HL-60/S4 treated with phorbol 12-myristate 13-acetate at 8.2 ng/mL for 4 days and 3 days (cell line): Measurements from ENCODE around the gene CDC42EP5.
"Not testable (repeated sequence)": the region's sequence is repeated elsewhere in the genome, so short reads cannot be mapped to it uniquely, and the experiment has no call there.

Experiments used
- in situ Hi-C: fragments of 300-500 bp; cut with MboI; formaldehyde crosslinking; loops from 2 replicates; pipeline ENCODE4 v1.15.0; 2022; ENCODE audit warnings: low sequenced_read_pairs

CDC42EP5 gene

GRCh38 chr19:54492568-54492967 lies 19.5 kb upstream of the CDC42EP5 start:
- in situ Hi-C loops: loop anchor here (25.0 kb wide), 2 partner anchors 170 to 420 kb away; partner anchors contain the start of genes LILRB4 and NCR1

- in situ Hi-C loops: loop anchor here (25.0 kb wide), 2 partner anchors 173 to 423 kb away; partner anchors contain the start of genes LILRB4 and NCR1
These were observed 16.7 kb upstream of the CDC42EP5 start for GRCh38 chr19:54489766-54490165.

DNA sequence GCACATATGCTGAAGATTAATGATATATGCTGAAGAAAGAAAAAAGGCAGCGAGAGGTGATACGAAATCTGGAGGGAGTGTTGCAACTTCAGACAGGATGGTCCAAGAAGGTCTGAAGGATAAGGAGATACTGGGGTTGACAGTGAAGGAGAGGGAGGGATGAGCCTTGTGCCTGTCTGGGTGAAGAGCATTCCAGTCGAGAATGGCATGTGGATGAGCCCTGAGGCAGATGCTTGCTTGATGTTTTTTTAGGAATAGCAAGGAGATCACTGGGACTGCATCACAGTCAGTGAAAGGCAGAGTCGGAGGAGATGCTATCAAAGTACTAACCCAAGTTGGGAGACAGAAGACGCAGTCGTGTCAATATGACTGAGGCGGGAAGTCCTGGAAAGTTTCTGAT lies 16.2 kb upstream of the CDC42EP5 start:
- in situ Hi-C loops: loop anchor here (25.0 kb wide), 2 partner anchors 173 to 423 kb away; partner anchors contain the start of genes LILRB4 and NCR1

- in situ Hi-C loops: loop anchor here (25.0 kb wide), 2 partner anchors 176 to 426 kb away; partner anchors contain the start of genes LILRB4 and NCR1
These were observed 12.8 kb upstream of the CDC42EP5 start for GRCh38 chr19:54485851-54486250.

- in situ Hi-C loops: loop anchor here (25.0 kb wide), 2 partner anchors 178 to 428 kb away; partner anchors contain the start of genes LILRB4 and NCR1
These were observed 11.4 kb upstream of the CDC42EP5 start for GRCh38 chr19:54484451-54484850.

DNA sequence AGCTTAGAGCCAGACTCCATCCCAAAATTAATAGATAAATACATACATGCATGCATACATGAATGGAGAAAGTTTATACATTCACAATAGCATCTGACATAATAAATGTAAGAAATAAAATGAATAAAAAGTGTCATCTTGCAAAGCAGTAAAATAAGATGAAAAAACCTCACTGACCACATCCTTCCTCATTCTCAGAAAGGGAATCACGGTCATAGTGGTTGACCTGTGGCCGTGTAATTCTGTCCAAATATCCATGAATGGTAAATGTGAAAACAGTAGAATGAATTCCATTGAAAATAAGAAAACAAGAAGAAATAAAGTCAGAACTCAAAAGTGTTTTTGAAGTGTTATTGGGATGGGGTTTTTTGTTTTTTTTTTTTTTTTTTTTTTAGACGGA lies 9.8 kb upstream of the CDC42EP5 start:
- in situ Hi-C loops: loop anchor here (25.0 kb wide), 2 partner anchors 179 to 429 kb away; partner anchors contain the start of genes LILRB4 and NCR1

- in situ Hi-C loops: loop anchor here (25.0 kb wide), 2 partner anchors 181 to 431 kb away; partner anchors contain the start of genes LILRB4 and NCR1
These were observed 8.3 kb upstream of the CDC42EP5 start for GRCh38 chr19:54481326-54481930.

GRCh38 chr19:54480051-54480450 lies 7.0 kb upstream of the CDC42EP5 start:
- in situ Hi-C loops: loop anchor here (25.0 kb wide), 2 partner anchors 182 to 432 kb away; partner anchors contain the start of genes LILRB4 and NCR1

- in situ Hi-C loops: loop anchor here (25.0 kb wide), 2 partner anchors 184 to 434 kb away; partner anchors contain the start of genes LILRB4 and NCR1
These were observed 5.7 kb upstream of the CDC42EP5 start for GRCh38 chr19:54478677-54479266.

DNA sequence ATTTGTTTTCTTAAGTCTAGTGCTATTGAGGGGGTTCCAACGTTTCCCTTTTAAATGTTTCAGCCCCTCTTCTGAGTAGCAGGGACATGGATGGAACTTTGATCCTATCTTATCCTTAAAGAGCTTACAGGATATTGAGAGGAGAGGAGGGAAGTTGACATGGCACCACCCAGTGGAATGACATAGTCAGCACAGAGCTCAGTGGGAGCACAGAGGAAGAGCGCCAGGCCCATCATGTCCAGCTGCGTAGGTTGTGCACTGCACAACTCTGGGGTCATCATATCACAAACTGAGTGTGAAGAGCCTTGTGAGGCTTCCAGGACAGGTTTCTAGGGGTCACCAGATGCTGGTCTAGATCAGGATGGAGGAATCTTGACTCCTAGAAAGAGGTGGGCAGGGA lies 4.6 kb upstream of the CDC42EP5 start:
- in situ Hi-C loops: loop anchor here (25.0 kb wide), 2 partner anchors 185 to 435 kb away; partner anchors contain the start of genes LILRB4 and NCR1

- in situ Hi-C loops: loop anchor here (25.0 kb wide), 2 partner anchors 187 to 437 kb away; partner anchors contain the start of genes LILRB4 and NCR1
These were observed 2.6 kb upstream of the CDC42EP5 start for GRCh38 chr19:54475706-54476105.

GRCh38 chr19:54473892-54474372 lies 836 bp upstream of the CDC42EP5 start:
- in situ Hi-C loops: no loop called here

GRCh38 chr19:54470991-54471782 lies 1.9 kb downstream of the CDC42EP5 start:
- in situ Hi-C loops: no loop called here

DNA sequence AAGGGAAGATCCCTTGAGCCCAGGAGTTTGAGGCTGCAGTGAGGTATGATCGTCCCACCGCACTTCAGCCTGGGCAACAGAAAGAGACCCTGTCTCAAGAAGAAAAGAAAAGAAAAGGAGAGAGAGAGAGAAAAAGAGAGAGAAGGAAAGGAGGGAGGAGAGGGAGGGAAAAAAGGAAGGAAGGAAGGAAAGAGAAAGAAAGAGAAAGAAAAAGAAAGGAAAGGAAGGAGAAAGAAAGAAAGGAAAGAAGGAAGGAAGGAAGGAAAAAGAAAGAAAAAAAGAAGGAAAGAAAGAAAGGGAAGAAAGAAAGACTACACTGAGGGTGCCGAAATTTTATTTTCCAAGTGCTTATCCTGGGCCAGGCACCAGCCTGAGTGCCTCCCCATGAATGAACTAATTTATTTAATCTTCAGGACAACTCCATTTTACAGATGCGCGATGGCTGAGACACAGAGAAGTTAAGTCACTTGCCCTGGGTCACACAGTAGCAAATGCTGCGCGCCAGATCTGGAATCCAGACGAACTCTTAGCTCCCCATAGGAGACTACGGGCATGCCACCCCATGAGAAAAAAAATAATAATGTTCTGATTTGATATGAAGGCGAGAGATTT lies 2.7 kb downstream of the CDC42EP5 start:
- in situ Hi-C loops: no loop called here

DNA sequence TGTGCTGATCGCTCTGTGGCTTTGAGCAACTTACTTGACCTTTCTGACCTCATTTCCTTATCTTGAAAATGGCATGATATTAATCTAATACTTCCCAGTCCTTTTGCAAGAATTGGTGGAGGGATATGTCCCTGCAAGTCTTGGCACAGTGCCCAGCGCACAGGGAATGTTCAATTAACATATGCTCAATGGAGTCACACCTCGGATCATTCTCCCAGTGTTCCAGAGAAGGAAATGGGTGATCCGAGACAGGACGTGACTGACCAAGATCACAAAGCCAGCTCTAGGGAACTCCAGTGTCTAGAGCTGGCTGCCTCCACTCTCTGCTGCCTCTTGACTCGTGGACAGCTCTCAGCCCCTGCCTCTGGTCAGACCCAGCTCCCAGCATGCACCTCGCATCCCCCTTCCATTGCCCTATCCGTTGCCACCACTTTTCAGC lies 3.6 kb downstream of the CDC42EP5 start:
- in situ Hi-C loops: no loop called here

DNA sequence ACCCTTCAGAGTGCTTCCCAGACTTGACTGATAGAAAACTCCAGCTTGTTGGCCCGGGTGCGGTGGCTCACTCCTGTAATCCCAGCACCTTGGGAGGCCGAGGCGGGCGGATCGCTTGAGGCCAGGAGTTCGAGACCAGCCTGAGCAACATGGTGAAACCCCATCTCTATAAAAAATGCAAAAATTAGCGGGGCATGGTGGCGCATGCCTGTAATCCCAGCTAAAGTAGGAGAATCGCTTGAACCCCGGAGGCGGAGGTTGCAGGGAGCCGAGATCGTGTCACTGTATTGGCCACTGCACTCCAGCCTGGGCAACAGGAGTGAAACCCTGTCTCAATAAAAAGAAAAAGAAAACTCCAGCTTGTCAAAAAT lies 7.0 kb downstream of the CDC42EP5 start:
- in situ Hi-C loops: not testable (repeated sequence)

DNA sequence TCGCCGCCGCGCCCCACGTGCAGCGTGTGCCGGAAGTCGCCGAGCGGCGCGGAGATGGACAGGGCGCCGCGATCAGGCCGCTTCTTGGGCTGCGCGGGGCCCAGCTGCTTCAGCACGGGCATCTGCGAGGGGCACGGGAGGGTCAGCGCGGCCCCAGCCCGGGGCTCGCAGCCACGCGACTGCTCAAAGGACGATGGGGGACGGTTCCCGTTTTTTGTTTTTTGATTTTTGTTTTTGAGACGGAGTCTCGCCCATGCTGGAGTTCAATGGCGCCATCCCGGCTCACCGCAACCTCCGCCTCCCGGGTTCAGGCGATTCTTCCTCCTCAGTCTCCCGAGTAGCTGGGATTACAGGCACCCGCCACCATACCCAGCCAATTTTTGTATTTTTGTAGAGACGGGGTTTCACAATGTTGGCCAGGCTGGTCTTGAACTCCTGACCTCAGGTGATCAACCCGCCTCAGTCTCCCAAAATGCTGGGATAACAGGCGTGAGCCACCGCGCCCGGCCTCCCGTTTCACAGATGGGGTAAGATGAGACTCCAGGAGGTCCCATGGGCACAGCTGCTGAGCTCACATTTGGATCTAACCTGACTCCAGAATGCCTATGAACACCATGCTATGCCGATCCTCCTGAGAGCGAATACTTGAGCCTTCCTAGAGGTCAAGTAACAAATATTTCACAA lies 7.5 kb downstream of the CDC42EP5 start:
- in situ Hi-C loops: no loop called here

GRCh38 chr19:54464630-54465425 lies 8.3 kb downstream of the CDC42EP5 start:
- in situ Hi-C loops: no loop called here

GRCh38 chr19:54464044-54464629 lies 9.0 kb downstream of the CDC42EP5 start:
- in situ Hi-C loops: no loop called here
